NCI-H524 (cell line): ENCODE results near the gene NOC4L.
"Not testable (repeated sequence)": the region's sequence is repeated elsewhere in the genome, so short reads cannot be mapped to it uniquely, and the experiment has no call there.

Source experiments
- DNase-seq, 2 experiments: peaks; one replicate each; lab custom pipeline; 2025; lab: John Stamatoyannopoulos, UW

NOC4L gene

GRCh38 chr12:132144115-132144809 is at the start of gene NOC4L, which contains the start of gene DDX51:
NOC4L (plus strand) TSS chr12:132144457; CDS start chr12:132144489, 32 bp downstream.
DDX51 (minus strand) TSS chr12:132144319; CDS start chr12:132144296, 23 bp downstream.
- DNase-seq, result peak; percentile 51 to 88

DNA sequence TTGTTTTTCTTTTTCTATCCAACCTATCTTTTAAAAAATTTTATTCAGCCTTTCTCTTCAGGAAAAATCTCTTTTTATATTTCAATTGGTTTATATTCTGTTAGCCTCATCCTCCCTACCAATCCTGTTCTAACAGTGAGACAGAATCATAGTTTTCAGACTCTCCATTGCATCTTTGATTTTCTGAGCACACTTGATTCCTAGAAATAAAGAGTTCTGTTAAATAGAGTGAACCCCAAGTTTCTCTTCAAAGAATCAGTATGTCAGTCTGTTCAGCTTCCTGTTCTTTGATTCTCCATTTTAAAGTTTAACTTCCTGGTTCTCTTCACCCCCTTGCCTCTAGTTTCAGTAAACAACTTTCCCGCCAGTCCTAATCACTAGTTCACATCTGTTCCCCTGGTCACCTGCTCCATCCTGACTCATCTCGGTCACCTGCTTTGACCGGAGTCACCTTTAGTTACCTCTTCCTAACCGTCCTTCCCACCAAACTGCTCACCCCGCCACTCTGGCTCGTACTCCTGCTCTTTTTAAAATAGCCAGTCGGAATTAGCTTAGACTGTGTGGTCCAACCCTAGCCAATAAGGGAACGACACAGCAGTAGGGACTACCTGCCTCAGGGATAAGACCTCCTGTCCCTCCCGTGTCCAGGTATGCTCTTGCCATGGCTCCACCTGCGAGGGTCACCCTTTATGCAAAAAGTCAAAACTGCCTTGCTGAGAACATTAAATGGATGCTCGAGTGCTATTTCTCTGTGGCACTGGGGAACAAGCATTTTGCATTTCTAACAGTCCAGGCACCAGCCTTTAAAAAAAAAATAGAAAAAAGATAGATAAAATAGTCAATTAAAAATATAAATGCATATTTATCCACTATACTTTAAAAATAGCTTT is 48.5 kb upstream of the NOC4L start:
- DNase-seq, result no peak

- DNase-seq, result no peak
These were observed 44.5 kb upstream of the NOC4L start for GRCh38 chr12:132099739-132100138.

GRCh38 chr12:132100306-132101065 is 43.8 kb upstream of the NOC4L start:
- DNase-seq, result no peak

DNA sequence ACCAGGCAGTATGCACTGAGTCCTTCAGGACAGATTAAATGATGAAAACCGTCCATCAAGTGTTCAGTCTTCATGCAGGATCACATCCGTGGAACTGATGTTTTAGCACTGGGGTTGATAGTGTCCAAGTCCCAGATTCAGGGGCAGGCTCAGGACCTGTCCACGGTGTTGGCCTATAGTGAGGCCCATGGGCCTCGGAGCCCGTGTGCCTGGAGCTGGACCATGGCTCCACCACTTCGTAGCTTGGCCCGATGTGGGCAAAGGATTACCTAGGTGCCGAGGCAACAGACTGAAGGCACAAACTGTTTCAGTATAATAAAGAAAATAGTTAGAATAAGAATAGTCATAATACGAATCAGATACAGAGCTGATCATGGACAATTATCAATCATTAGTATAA is 42.0 kb upstream of the NOC4L start:
- no peak for DNase-seq

- DNase-seq, result not testable (repeated sequence)
These were observed 41.2 kb upstream of the NOC4L start for GRCh38 chr12:132103072-132103471.

- DNase-seq, result no peak
These were observed 40.5 kb upstream of the NOC4L start for GRCh38 chr12:132103542-132104308.

GRCh38 chr12:132105467-132105866 is 38.8 kb upstream of the NOC4L start:
- no peak for DNase-seq

DNA sequence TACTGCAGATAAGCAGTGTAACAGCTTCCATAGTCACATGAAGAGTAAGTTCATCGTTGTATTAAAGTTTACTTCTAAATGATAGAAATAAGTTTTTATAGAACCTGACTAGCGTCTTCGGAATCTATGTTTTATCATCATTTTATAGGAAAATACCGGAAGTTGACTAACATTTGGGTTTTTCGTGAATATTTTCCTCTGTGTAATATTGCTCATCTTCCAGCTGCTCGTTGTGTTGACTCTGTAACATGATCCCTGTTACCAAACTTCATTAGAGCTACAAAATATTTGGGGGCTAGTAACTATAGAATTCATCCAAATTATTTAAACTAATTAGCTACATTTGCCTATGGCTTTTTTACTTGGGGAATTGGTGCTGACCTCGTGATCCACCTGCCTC is 37.3 kb upstream of the NOC4L start:
- no peak for DNase-seq

GRCh38 chr12:132108211-132108832 is 35.9 kb upstream of the NOC4L start:
- DNase-seq, result no peak

GRCh38 chr12:132109741-132110140 is 34.5 kb upstream of the NOC4L start:
- DNase-seq, result no peak

- no peak for DNase-seq
These were observed 33.6 kb upstream of the NOC4L start for GRCh38 chr12:132110677-132111076.

- no peak for DNase-seq
These were observed 32.5 kb upstream of the NOC4L start for GRCh38 chr12:132111654-132112304.

DNA sequence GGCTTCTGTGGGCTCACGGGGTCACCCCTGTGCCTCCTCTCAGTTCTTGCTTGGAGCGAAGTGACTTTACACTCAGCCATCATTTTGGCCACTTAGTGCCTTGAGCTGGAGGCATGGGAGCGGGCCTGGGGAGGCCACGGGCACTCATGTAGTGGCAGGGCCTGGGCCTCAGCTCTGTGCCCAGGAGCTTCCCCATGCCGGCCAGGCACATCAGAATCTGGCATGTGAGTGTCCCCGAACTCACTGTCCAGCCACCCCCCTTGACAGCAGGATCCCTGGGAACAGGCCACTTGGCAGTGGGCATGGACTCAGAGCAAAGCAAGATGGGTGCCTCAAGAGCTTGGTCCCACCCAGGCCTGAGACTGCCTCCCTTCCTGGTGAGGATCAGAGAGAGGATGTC is 29.6 kb upstream of the NOC4L start:
- no peak for DNase-seq

DNA sequence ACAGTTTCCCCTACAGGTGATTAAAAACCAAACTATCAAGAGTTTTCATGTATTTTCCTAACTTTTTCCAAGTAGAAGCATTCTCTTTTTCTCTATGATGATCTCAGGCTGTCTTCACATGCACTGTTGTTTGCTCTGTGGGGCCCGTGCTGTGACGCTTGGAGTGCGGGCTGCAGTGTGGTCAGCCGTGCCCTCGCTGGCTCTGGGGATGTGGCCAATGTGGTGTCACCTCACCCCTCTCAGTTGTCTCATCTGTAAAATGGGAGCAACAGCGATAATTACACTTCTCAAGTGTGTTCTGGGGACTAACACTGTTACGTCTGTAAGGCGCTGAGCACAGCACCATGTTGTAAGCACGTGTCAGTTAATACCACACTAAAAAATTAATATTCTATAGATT is 28.8 kb upstream of the NOC4L start:
- DNase-seq, result no peak

GRCh38 chr12:132116709-132117557 is 27.3 kb upstream of the NOC4L start:
- DNase-seq, result no peak

DNA sequence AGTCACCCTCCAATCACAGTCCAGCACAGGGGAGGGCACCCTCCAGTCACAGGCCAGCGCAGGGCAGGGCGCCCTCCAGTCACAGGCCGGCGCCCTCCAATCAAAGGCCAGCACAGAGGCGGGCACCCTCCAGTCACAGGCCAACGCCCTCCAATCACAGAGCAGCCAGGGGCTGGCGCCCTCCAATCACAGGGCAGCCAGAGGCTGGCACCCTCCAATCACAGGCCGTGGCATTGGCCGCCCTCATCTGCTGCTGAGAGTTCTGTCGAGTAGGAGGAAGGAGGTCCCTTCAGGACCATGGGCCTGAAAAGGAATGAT is 26.7 kb upstream of the NOC4L start:
- no peak for DNase-seq

- DNase-seq, result no peak
These were observed 25.4 kb upstream of the NOC4L start for GRCh38 chr12:132118876-132119275.

DNA sequence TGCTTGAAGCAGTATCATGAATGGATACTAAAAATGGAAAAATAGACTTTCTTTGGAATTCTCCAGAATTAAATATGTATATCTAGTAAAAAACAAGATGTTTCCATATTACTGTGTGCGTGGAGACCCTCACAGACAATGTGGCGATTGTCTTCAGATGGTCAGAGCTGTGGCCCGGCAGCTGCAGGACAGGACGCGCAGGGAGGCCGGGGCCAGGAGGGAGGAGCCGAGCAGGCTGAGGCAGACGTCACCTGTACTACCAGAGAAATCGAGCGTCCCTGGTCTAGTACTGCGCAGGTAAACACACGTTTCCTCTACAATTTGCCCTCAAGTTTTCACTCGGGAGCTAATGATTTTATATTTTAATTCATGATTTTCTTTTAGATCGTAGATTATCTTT is 23.0 kb upstream of the NOC4L start:
- no peak for DNase-seq
